ENCODE data around the gene MRPS30.
A peak's percentile ranks its signal among the peaks of the same experiment; 100 is the strongest.

The MRPS30 gene

DNA sequence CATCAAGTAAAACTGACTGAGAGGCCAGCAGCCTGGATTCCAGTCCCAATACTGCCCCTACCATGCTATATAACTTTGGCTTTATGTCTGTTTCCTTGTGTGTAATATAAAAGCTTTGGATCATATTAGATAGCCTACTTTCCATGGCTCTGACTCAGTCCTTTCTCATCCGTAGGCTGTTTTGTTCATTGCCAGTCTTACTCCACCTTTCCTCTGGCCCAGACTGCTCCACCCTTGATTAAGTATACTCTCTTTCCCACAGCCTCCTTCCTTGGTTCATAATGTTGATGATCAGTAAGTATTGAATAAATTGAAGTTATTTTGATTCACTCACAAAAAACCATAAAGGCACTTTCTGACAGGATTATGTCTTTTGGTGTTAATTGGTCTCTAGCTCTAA is 1.5 kb upstream of the MRPS30 start:
- Histone ChIP-seq H3K4me2 (ENCODE audit: low read length) (no peak overlapping the region), H2AFZ (ENCODE audit: insufficient read depth, low read length, poor library complexity) (no peak overlapping the region), H4K91ac (ENCODE audit: low read depth, low read length) (no peak overlapping the region), H3K14ac (ENCODE audit: low read length) (no peak overlapping the region), H3K4me1 (ENCODE audit: control insufficient read depth in 1 of 2, insufficient read depth in 2 of 2, low read length in 2 of 2) (no peaks in the 10 kb centered on the region), H3K9ac (ENCODE audit: low read length) (no peak overlapping the region), H3K18ac (ENCODE audit: low read length) (no peak overlapping the region), H4K8ac (ENCODE audit: low read depth, low read length) (no peak overlapping the region), H3K4me3 (ENCODE audit: low read depth, low read length) (no peak overlapping the region), H3K27me3 (ENCODE audit: insufficient read depth, low read length) (no peaks in the 10 kb centered on the region), H3K79me2 (ENCODE audit: control insufficient read depth, insufficient read depth, low read length, poor library complexity) (peaks cover 6% of the 10 kb centered on the region), H3K23ac (ENCODE audit: low read length) (no peak overlapping the region), H2BK5ac (ENCODE audit: low read depth, low read length, poor library complexity) (no peak overlapping the region), H3K36me3 (ENCODE audit: control insufficient read depth in 1 of 2, insufficient read depth in 2 of 2, low read length in 2 of 2) (no peaks in the 10 kb centered on the region), H3K27ac (ENCODE audit: low read depth, low read length) (no peak overlapping the region), H3K79me1 (ENCODE audit: low read length) (peaks cover 5% of the 10 kb centered on the region), H3K4ac (ENCODE audit: low read depth, low read length) (no peak overlapping the region), H2BK12ac (ENCODE audit: low read length) (no peak overlapping the region), H2BK120ac (ENCODE audit: insufficient read depth, low read length, poor library complexity) (no peak overlapping the region), H3K9me3 (ENCODE audit: insufficient read depth, low read depth, low read length) (peaks cover 3% of the 10 kb centered on the region), H2AK5ac (ENCODE audit: low read length) (no peak overlapping the region), H4K12ac (ENCODE audit: low read depth, low read length) (no peak overlapping the region)
- no CpG with 5 or more reads among the region's 1 CpG for WGBS (ENCODE audit: extremely low coverage, insufficient coverage, insufficient read length)
- no peak for DNase-seq

DNA sequence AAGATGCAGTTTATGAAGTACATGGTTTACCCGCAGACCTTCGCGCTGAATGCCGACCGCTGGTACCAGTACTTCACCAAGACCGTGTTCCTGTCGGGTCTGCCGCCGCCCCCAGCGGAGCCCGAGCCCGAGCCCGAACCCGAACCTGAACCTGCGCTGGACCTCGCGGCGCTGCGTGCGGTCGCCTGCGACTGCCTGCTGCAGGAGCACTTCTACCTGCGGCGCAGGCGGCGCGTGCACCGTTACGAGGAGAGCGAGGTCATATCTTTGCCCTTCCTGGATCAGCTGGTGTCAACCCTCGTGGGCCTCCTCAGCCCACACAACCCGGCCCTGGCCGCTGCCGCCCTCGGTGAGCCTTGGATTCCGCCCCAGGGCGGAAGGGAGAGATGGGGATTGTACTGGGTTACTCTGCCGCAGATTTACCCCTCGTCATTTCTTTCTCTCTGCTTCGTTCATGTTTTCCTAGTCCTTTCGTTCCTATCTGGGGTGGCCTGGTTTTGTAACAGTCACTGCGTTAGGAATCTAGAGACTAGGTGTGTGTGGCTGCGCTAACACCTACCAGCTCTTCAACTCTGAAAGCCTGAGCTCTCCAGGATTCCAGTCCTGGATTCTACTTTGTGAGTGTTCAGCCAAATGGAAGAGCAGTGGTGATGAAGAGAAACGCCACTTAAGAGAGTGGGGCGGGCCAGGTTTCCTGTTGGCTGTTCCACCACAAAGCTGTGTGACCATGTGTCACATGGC is 638 bp downstream of the MRPS30 start:
- WGBS (ENCODE audit: extremely low coverage, insufficient coverage, insufficient read length) = no CpG with 5 or more reads among the region's 45 CpGs

GRCh38 chr5:44809956-44810420 is 1.2 kb downstream of the MRPS30 start:
- no peak overlapping the region for H2BK5ac ChIP-seq (ENCODE audit: low read depth, low read length, poor library complexity)
- no peaks in the 10 kb centered on the region for H3K4me1 ChIP-seq (ENCODE audit: control insufficient read depth in 1 of 2, insufficient read depth in 2 of 2, low read length in 2 of 2)
- H2AK5ac ChIP-seq (ENCODE audit: low read length) = no peak overlapping the region
- no peak overlapping the region for H2BK12ac ChIP-seq (ENCODE audit: low read length)
- no peak overlapping the region for H2BK120ac ChIP-seq (ENCODE audit: insufficient read depth, low read length, poor library complexity)
- no peaks in the 10 kb centered on the region for H3K27me3 ChIP-seq (ENCODE audit: insufficient read depth, low read length)
- H3K18ac ChIP-seq (ENCODE audit: low read length) = no peak overlapping the region
- no CpG with 5 or more reads among the region's 11 CpGs for WGBS (ENCODE audit: extremely low coverage, insufficient coverage, insufficient read length)
- peaks cover 5% of the 10 kb centered on the region for H3K79me1 ChIP-seq (ENCODE audit: low read length)
- no peak overlapping the region for H3K27ac ChIP-seq (ENCODE audit: low read depth, low read length)
- H3K9ac ChIP-seq (ENCODE audit: low read length) = no peak overlapping the region
- H3K23ac ChIP-seq (ENCODE audit: low read length) = no peak overlapping the region
- H4K12ac ChIP-seq (ENCODE audit: low read depth, low read length) = no peak overlapping the region
- peaks cover 0 to 3% of the 10 kb centered on the region in 2 experiments for H3K36me3 ChIP-seq (ENCODE audit: control insufficient read depth in 1 of 2, insufficient read depth in 2 of 2, low read length in 2 of 2)
- no peak overlapping the region for H3K14ac ChIP-seq (ENCODE audit: low read length)
- no peak overlapping the region for H3K4ac ChIP-seq (ENCODE audit: low read depth, low read length)
- H3K4me2 ChIP-seq (ENCODE audit: low read length) = peak overlapping the region; percentile 83
- no peak overlapping the region for H4K8ac ChIP-seq (ENCODE audit: low read depth, low read length)
- no peak for DNase-seq
- H3K9me3 ChIP-seq (ENCODE audit: insufficient read depth, low read depth, low read length) = peaks cover 3% of the 10 kb centered on the region
- H2AFZ ChIP-seq (ENCODE audit: insufficient read depth, low read length, poor library complexity) = peak overlapping the region; percentile 12
- no peak overlapping the region for H4K91ac ChIP-seq (ENCODE audit: low read depth, low read length)
- peaks cover 6% of the 10 kb centered on the region for H3K79me2 ChIP-seq (ENCODE audit: control insufficient read depth, insufficient read depth, low read length, poor library complexity)
- no peak overlapping the region for H3K4me3 ChIP-seq (ENCODE audit: low read depth, low read length)

More for the DNA sequence above, 638 bp downstream of the MRPS30 start:
- H3K18ac ChIP-seq (ENCODE audit: low read length) = peak overlapping the region; percentile 72
- H3K4me3 ChIP-seq (ENCODE audit: low read depth, low read length) = peak overlapping the region; percentile 99
- peak overlapping the region; percentile 96 for H4K8ac ChIP-seq (ENCODE audit: low read depth, low read length)
- H2AFZ ChIP-seq (ENCODE audit: insufficient read depth, low read length, poor library complexity) = peak overlapping the region; percentile 81
- DNase-seq = peak; percentile 27 to 52
- H3K9me3 ChIP-seq (ENCODE audit: insufficient read depth, low read depth, low read length) = peaks cover 3% of the 10 kb centered on the region
- H3K14ac ChIP-seq (ENCODE audit: low read length) = peak overlapping the region; percentile 83
- peak overlapping the region; percentile 56 for H3K27ac ChIP-seq (ENCODE audit: low read depth, low read length)
- H2BK12ac ChIP-seq (ENCODE audit: low read length) = no peak overlapping the region
- peak overlapping the region; percentile 95 for H3K9ac ChIP-seq (ENCODE audit: low read length)
- peak overlapping the region; percentile 78 for H4K91ac ChIP-seq (ENCODE audit: low read depth, low read length)
- peaks cover 0 to 3% of the 10 kb centered on the region in 2 experiments for H3K36me3 ChIP-seq (ENCODE audit: control insufficient read depth in 1 of 2, insufficient read depth in 2 of 2, low read length in 2 of 2)
- H2AK5ac ChIP-seq (ENCODE audit: low read length) = no peak overlapping the region
- H3K27me3 ChIP-seq (ENCODE audit: insufficient read depth, low read length) = no peaks in the 10 kb centered on the region
- peaks cover 5% of the 10 kb centered on the region for H3K79me1 ChIP-seq (ENCODE audit: low read length)
- no peak overlapping the region for H3K23ac ChIP-seq (ENCODE audit: low read length)
- H4K12ac ChIP-seq (ENCODE audit: low read depth, low read length) = peak overlapping the region; percentile 78
- H3K4me2 ChIP-seq (ENCODE audit: low read length) = peak overlapping the region; percentile 83
- H3K79me2 ChIP-seq (ENCODE audit: control insufficient read depth, insufficient read depth, low read length, poor library complexity) = peaks cover 6% of the 10 kb centered on the region
- H3K4me1 ChIP-seq (ENCODE audit: control insufficient read depth in 1 of 2, insufficient read depth in 2 of 2, low read length in 2 of 2) = no peaks in the 10 kb centered on the region
- H2BK5ac ChIP-seq (ENCODE audit: low read depth, low read length, poor library complexity) = no peak overlapping the region
- peak overlapping the region; percentile 78 for H3K4ac ChIP-seq (ENCODE audit: low read depth, low read length)
- no peak overlapping the region for H2BK120ac ChIP-seq (ENCODE audit: insufficient read depth, low read length, poor library complexity)

GRCh38 chr5:44814761-44815160 is 6.0 kb downstream of the MRPS30 start:
- Histone ChIP-seq H4K91ac (ENCODE audit: low read depth, low read length) (no peak overlapping the region), H3K4me1 (ENCODE audit: control insufficient read depth in 1 of 2, insufficient read depth in 2 of 2, low read length in 2 of 2) (no peaks in the 10 kb centered on the region), H3K4ac (ENCODE audit: low read depth, low read length) (no peak overlapping the region), H3K27me3 (ENCODE audit: insufficient read depth, low read length) (no peaks in the 10 kb centered on the region), H3K9me3 (ENCODE audit: insufficient read depth, low read depth, low read length) (no peaks in the 10 kb centered on the region), H4K8ac (ENCODE audit: low read depth, low read length) (no peak overlapping the region), H3K27ac (ENCODE audit: low read depth, low read length) (no peak overlapping the region), H3K4me2 (ENCODE audit: low read length) (no peak overlapping the region), H2BK5ac (ENCODE audit: low read depth, low read length, poor library complexity) (no peak overlapping the region), H3K79me2 (ENCODE audit: control insufficient read depth, insufficient read depth, low read length, poor library complexity) (no peaks in the 10 kb centered on the region), H2AFZ (ENCODE audit: insufficient read depth, low read length, poor library complexity) (no peak overlapping the region), H2AK5ac (ENCODE audit: low read length) (no peak overlapping the region), H3K36me3 (ENCODE audit: control insufficient read depth in 1 of 2, insufficient read depth in 2 of 2, low read length in 2 of 2) (peaks cover 7% of the 10 kb centered on the region in 2 experiments), H3K23ac (ENCODE audit: low read length) (no peak overlapping the region), H3K18ac (ENCODE audit: low read length) (no peak overlapping the region), H4K12ac (ENCODE audit: low read depth, low read length) (no peak overlapping the region), H2BK12ac (ENCODE audit: low read length) (no peak overlapping the region), H3K9ac (ENCODE audit: low read length) (no peak overlapping the region), H3K14ac (ENCODE audit: low read length) (no peak overlapping the region), H3K4me3 (ENCODE audit: low read depth, low read length) (no peak overlapping the region), H2BK120ac (ENCODE audit: insufficient read depth, low read length, poor library complexity) (no peak overlapping the region), H3K79me1 (ENCODE audit: low read length) (no peaks in the 10 kb centered on the region)
- no CpG with 5 or more reads among the region's 2 CpGs for WGBS (ENCODE audit: extremely low coverage, insufficient coverage, insufficient read length)
- no peak for DNase-seq

Data from trophoblast cell (in vitro differentiated cells and primary cell).